Activated naive CD8-positive, alpha-beta T cell treated with anti-CD3 and anti-CD28 coated beads, Interleukin-2, amount 50 U/mL, for 16 hours (primary cell): Measurements from ENCODE around the gene IQGAP2.
"Not testable (repeated sequence)": the region's sequence is repeated elsewhere in the genome, so short reads cannot be mapped to it uniquely, and the experiment has no call there.

Source experiments
- DNase-seq: peaks from one replicate; pipeline ENCODE4 v3.0.0-alpha.2; 2020; ENCODE audit warnings: low read depth, low spot score

Gene IQGAP2

GRCh38 chr5:76652809-76653414 is 249.8 kb downstream of the IQGAP2 start:
- DNase-seq = no peak

- DNase-seq = no peak
These were observed 254.0 kb downstream of the IQGAP2 start for GRCh38 chr5:76657091-76657490.

- DNase-seq = no peak
These were observed 254.7 kb downstream of the IQGAP2 start for GRCh38 chr5:76657683-76658311.

- DNase-seq = no peak
These were observed 257.3 kb downstream of the IQGAP2 start for GRCh38 chr5:76660360-76660759.

- DNase-seq = no peak
These were observed 259.4 kb downstream of the IQGAP2 start for GRCh38 chr5:76662521-76662920.

- DNase-seq = no peak
These were observed 260.5 kb downstream of the IQGAP2 start for GRCh38 chr5:76663573-76663972.

- DNase-seq = no peak
These were observed 261.0 kb downstream of the IQGAP2 start for GRCh38 chr5:76664079-76664478.

- no peak for DNase-seq
These were observed 264.4 kb downstream of the IQGAP2 start for GRCh38 chr5:76667495-76667894.

- DNase-seq = no peak
These were observed 266.2 kb downstream of the IQGAP2 start for GRCh38 chr5:76669245-76669644.

GRCh38 chr5:76670508-76670907 is 267.4 kb downstream of the IQGAP2 start:
- no peak for DNase-seq

GRCh38 chr5:76672242-76672641 is 269.2 kb downstream of the IQGAP2 start:
- DNase-seq = no peak

GRCh38 chr5:76673125-76673524 is 270.0 kb downstream of the IQGAP2 start:
- no peak for DNase-seq

- no peak for DNase-seq
These were observed 271.4 kb downstream of the IQGAP2 start for GRCh38 chr5:76674330-76675066.

GRCh38 chr5:76675364-76675763 is 272.3 kb downstream of the IQGAP2 start:
- DNase-seq = no peak

- DNase-seq = no peak
These were observed 274.9 kb downstream of the IQGAP2 start for GRCh38 chr5:76677849-76678472.

- DNase-seq = no peak
These were observed 276.1 kb downstream of the IQGAP2 start for GRCh38 chr5:76679231-76679630.

GRCh38 chr5:76680826-76681225 is 277.7 kb downstream of the IQGAP2 start:
- not testable (repeated sequence) for DNase-seq

- DNase-seq = no peak
These were observed 278.2 kb downstream of the IQGAP2 start for GRCh38 chr5:76681287-76681686.

- no peak for DNase-seq
These were observed 279.3 kb downstream of the IQGAP2 start for GRCh38 chr5:76682387-76682786.

- DNase-seq = no peak
These were observed 281.0 kb downstream of the IQGAP2 start for GRCh38 chr5:76683816-76684731.

- no peak for DNase-seq
These were observed 281.9 kb downstream of the IQGAP2 start for GRCh38 chr5:76684756-76685519.
